Measurements from ENCODE around the gene SLC19A1. TPM values are rescaled to one million over a fixed set of nuclear protein-coding genes. Genes with fewer than 3 reads are reported as not detected.

The SLC19A1 gene
- polyA plus RNA-seq, 1 experiment = 8.1 TPM

DNA sequence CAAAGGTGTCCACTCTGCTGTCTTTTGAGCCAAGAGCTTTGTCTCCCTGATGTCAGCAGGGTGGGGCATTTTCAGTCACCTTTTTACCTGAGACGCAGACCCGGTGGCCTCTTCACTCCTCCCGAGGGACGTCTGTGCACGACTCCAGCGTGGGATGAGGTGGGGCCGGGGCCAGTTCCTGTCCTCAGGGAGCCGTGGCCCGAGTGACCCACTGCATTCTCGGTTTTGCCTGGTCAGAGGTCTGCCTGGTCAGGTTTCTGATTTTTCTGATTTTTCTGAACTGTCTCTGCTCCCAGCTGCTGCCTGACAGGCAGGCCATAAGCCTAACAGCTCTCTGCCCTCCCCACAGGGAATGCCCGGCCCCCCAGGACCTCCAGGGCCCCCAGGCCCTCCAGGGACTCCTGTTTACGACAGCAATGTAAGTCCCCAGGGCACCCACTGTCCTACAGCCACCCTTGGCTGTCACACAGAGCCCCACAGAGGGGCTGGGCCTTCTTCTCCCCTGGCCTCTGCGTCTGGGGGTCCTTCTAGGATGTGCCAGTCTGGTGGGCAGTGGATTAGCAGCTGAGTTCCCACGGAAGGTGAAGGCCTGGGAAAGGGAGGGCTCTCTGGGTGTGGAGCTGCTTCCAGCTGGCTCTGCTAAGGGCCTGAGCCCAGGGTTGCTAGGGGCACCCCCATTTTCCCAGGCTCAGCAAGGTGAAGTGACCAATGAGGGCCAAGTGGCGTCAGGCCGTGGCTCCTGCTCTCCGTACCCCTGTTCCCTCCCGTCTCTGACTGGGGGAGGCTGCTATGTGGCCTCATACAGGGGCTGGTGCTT lies 45.9 kb downstream of the SLC19A1 start:
- DNase-seq (ENCODE audit: low read depth) = no peak
- no peak overlapping the region for H3K4me3 ChIP-seq (ENCODE audit: low read depth, low read length)
- peaks cover 29% of the 10 kb centered on the region for H3K36me3 ChIP-seq (ENCODE audit: control insufficient read depth, insufficient read depth, low read length)
- ChIA-PET POLR2A (no interaction called here), CTCF (no interaction called here)
- TF ChIP-seq, protein P1, sequence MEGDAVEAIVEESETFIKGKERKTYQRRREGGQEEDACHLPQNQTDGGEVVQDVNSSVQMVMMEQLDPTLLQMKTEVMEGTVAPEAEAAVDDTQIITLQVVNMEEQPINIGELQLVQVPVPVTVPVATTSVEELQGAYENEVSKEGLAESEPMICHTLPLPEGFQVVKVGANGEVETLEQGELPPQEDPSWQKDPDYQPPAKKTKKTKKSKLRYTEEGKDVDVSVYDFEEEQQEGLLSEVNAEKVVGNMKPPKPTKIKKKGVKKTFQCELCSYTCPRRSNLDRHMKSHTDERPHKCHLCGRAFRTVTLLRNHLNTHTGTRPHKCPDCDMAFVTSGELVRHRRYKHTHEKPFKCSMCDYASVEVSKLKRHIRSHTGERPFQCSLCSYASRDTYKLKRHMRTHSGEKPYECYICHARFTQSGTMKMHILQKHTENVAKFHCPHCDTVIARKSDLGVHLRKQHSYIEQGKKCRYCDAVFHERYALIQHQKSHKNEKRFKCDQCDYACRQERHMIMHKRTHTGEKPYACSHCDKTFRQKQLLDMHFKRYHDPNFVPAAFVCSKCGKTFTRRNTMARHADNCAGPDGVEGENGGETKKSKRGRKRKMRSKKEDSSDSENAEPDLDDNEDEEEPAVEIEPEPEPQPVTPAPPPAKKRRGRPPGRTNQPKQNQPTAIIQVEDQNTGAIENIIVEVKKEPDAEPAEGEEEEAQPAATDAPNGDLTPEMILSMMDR (IDR thresholded peaks at IDR 0.05; ENCODE audit: insufficient read depth, low read depth, low read length) = no peak
- no peaks in the 10 kb centered on the region for H3K27me3 ChIP-seq (ENCODE audit: control insufficient read depth, insufficient read depth, low read length)

DNA sequence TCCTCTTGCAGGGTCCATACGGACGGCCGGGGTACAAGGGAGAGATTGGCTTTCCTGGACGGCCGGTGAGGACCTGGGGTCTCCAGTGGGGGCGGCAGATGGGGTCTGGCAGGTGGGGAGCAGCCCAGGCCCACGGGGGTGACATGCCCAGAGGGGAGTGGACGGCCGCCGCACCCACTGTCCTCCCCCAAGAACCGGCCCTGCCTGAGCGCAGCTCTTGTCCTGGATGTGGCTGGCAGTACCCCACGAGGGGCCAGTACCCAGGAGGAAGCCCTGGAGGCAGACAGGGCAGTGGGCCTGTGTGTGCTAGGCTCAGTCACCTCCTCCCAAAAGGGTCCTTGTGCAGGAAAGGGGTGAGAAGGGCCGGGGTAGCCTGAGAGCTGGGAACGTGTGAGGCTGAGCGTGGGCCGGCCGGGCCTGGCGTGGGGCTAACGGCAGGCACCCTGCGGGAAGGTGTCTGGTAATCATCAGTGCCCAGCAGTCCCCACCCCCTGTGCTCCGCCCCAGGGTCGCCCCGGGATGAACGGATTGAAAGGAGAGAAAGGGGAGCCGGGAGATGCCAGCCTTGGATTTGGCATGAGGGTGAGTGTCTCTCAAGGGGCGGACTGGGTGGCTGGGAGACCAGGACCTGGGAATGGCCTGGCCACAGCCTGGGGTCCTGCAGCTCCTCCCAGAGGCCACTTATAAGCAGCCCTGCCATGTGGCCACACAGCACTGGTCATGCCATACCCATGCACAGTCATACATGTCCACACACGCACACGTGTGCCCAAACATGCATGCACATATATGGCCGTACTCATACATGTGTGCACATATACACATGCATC lies 47.2 kb downstream of the SLC19A1 start:
- POLR2A ChIA-PET = no interaction called here
- no peak for DNase-seq (ENCODE audit: low read depth)
- Histone ChIP-seq H3K36me3 (ENCODE audit: control insufficient read depth, insufficient read depth, low read length) (peaks cover 29% of the 10 kb centered on the region), H3K27me3 (ENCODE audit: control insufficient read depth, insufficient read depth, low read length) (no peaks in the 10 kb centered on the region), H3K4me3 (ENCODE audit: low read depth, low read length) (no peak overlapping the region)
- TF ChIP-seq, protein P1 (IDR thresholded peaks at IDR 0.05; ENCODE audit: insufficient read depth, low read depth, low read length) = no peak
- CTCF ChIA-PET = no interaction called here

DNA sequence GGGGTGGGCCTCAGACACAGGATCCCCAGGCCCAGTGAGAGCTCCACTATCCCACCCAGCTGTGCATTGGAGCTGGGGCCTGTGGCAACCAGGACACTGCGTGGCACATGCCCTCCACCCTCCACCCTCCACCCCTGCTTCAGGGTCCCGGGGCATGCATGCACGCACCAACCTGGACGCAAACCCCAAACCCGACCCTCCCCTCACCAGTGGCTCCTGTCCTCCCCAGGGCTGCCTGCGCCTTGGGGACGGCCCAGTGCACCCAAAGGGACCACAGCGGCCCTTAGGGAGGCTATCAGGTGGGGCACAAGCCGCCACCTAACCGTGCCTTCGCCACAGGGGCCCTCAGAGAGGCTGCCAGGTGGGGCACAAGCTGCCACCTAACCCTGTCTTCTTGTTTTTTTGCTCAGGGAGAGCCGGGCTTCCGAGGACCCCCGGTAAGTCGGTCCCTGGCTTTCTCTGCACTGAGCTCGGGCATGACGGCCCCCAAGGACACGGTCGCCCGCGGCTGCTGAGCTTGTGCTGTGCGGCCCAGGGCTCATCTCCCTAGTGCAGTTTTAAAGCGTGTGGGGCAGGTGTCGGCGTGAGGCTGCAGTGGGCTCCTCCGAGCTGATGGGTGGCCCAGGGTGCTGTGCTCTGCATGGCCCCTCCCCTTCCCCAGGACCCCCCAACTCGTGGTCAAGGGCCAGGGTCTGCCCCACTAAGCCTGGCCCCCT lies 47.9 kb downstream of the SLC19A1 start:
- no peaks in the 10 kb centered on the region for H3K27me3 ChIP-seq (ENCODE audit: control insufficient read depth, insufficient read depth, low read length)
- ChIA-PET POLR2A (no interaction called here), CTCF (no interaction called here)
- TF ChIP-seq, protein P1 (IDR thresholded peaks at IDR 0.05; ENCODE audit: insufficient read depth, low read depth, low read length) = no peak
- no peak for DNase-seq (ENCODE audit: low read depth)
- peaks cover 30% of the 10 kb centered on the region for H3K36me3 ChIP-seq (ENCODE audit: control insufficient read depth, insufficient read depth, low read length)
- H3K4me3 ChIP-seq (ENCODE audit: low read depth, low read length) = no peak overlapping the region

- DNase-seq (ENCODE audit: low read depth) = no peak
- ChIA-PET POLR2A (no interaction called here), CTCF (no interaction called here)
- Histone ChIP-seq H3K4me3 (ENCODE audit: low read depth, low read length) (no peak overlapping the region), H3K36me3 (ENCODE audit: control insufficient read depth, insufficient read depth, low read length) (peaks cover 29% of the 10 kb centered on the region), H3K27me3 (ENCODE audit: control insufficient read depth, insufficient read depth, low read length) (no peaks in the 10 kb centered on the region)
- TF ChIP-seq, protein P1 (IDR thresholded peaks at IDR 0.05; ENCODE audit: insufficient read depth, low read depth, low read length) = no peak
Measured at GRCh38 chr21:45493401-45494001, 48.7 kb downstream of the SLC19A1 start.

All from BJ (cell line).